ENCODE data around the gene FAM200A.
A peak's percentile ranks its signal among the peaks of the same experiment; 100 is the strongest.

The FAM200A gene

DNA sequence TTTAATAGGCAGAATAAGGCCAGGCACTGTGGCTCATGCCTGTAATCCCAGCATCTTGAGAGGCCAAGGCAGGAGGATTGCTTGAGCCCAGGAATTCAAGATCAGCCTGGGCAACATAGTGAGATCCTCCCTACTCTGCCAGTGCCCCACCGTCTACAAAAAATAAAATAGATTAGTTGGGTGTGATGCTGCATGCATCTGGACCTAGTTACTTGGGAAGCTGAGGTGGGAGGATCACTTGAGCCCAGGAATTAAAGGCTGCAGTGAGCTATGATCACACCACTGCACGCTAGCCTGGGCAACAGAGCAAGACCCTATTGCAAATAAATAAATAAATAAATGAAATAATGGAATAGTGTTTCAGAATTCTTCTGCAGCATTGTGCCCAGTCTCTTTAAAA lies 16.2 kb downstream of the FAM200A start:
- WGBS (ENCODE audit: extremely low coverage, insufficient coverage, insufficient read length) = no CpG with 5 or more reads among the region's 2 CpGs
- no peak for DNase-seq

GRCh38 chr7:99531354-99531765 lies 20.6 kb downstream of the FAM200A start:
- H3K14ac ChIP-seq (ENCODE audit: low read length) = no peak overlapping the region
- no peak overlapping the region for H3K18ac ChIP-seq (ENCODE audit: low read length)
- no peaks in the 10 kb centered on the region for H3K79me1 ChIP-seq (ENCODE audit: low read length)
- peaks cover 28 to 42% of the 10 kb centered on the region in 2 experiments for H3K36me3 ChIP-seq (ENCODE audit: control insufficient read depth in 1 of 2, insufficient read depth in 2 of 2, low read length in 2 of 2)
- H4K12ac ChIP-seq (ENCODE audit: low read depth, low read length) = no peak overlapping the region
- no peak overlapping the region for H3K4ac ChIP-seq (ENCODE audit: low read depth, low read length)
- H2BK120ac ChIP-seq (ENCODE audit: insufficient read depth, low read length, poor library complexity) = no peak overlapping the region
- H2AFZ ChIP-seq (ENCODE audit: insufficient read depth, low read length, poor library complexity) = no peak overlapping the region
- H3K4me3 ChIP-seq (ENCODE audit: low read depth, low read length) = no peak overlapping the region
- H3K4me1 ChIP-seq (ENCODE audit: control insufficient read depth in 1 of 2, insufficient read depth in 2 of 2, low read length in 2 of 2) = no peaks in the 10 kb centered on the region
- H3K27me3 ChIP-seq (ENCODE audit: insufficient read depth, low read length) = peaks cover 3% of the 10 kb centered on the region
- no peak for DNase-seq
- no peak overlapping the region for H2AK5ac ChIP-seq (ENCODE audit: low read length)
- H3K9me3 ChIP-seq (ENCODE audit: insufficient read depth, low read depth, low read length) = peaks cover 23% of the 10 kb centered on the region
- H3K79me2 ChIP-seq (ENCODE audit: control insufficient read depth, insufficient read depth, low read length, poor library complexity) = no peaks in the 10 kb centered on the region
- no CpG with 5 or more reads among the region's 12 CpGs for WGBS (ENCODE audit: extremely low coverage, insufficient coverage, insufficient read length)
- H2BK12ac ChIP-seq (ENCODE audit: low read length) = no peak overlapping the region
- H3K23ac ChIP-seq (ENCODE audit: low read length) = no peak overlapping the region
- H3K9ac ChIP-seq (ENCODE audit: low read length) = no peak overlapping the region
- H4K91ac ChIP-seq (ENCODE audit: low read depth, low read length) = no peak overlapping the region
- H2BK5ac ChIP-seq (ENCODE audit: low read depth, low read length, poor library complexity) = no peak overlapping the region
- no peak overlapping the region for H3K27ac ChIP-seq (ENCODE audit: low read depth, low read length)
- H4K8ac ChIP-seq (ENCODE audit: low read depth, low read length) = no peak overlapping the region
- H3K4me2 ChIP-seq (ENCODE audit: low read length) = no peak overlapping the region

More for the DNA sequence above, 16.2 kb downstream of the FAM200A start:
- Histone ChIP-seq H3K27ac (ENCODE audit: low read depth, low read length) (no peak overlapping the region), H3K79me2 (ENCODE audit: control insufficient read depth, insufficient read depth, low read length, poor library complexity) (no peaks in the 10 kb centered on the region), H3K4me2 (ENCODE audit: low read length) (no peak overlapping the region), H2AK5ac (ENCODE audit: low read length) (no peak overlapping the region), H2AFZ (ENCODE audit: insufficient read depth, low read length, poor library complexity) (no peak overlapping the region), H4K8ac (ENCODE audit: low read depth, low read length) (no peak overlapping the region), H3K4ac (ENCODE audit: low read depth, low read length) (no peak overlapping the region), H3K4me3 (ENCODE audit: low read depth, low read length) (no peak overlapping the region), H3K79me1 (ENCODE audit: low read length) (no peaks in the 10 kb centered on the region), H2BK120ac (ENCODE audit: insufficient read depth, low read length, poor library complexity) (no peak overlapping the region), H3K18ac (ENCODE audit: low read length) (no peak overlapping the region), H3K14ac (ENCODE audit: low read length) (no peak overlapping the region), H3K9me3 (ENCODE audit: insufficient read depth, low read depth, low read length) (peaks cover 23% of the 10 kb centered on the region), H3K27me3 (ENCODE audit: insufficient read depth, low read length) (peaks cover 3% of the 10 kb centered on the region), H2BK12ac (ENCODE audit: low read length) (no peak overlapping the region), H3K4me1 (ENCODE audit: control insufficient read depth in 1 of 2, insufficient read depth in 2 of 2, low read length in 2 of 2) (no peaks in the 10 kb centered on the region), H4K12ac (ENCODE audit: low read depth, low read length) (no peak overlapping the region), H3K36me3 (ENCODE audit: control insufficient read depth in 1 of 2, insufficient read depth in 2 of 2, low read length in 2 of 2) (peaks cover 13 to 21% of the 10 kb centered on the region in 2 experiments), H3K9ac (ENCODE audit: low read length) (no peak overlapping the region), H2BK5ac (ENCODE audit: low read depth, low read length, poor library complexity) (no peak overlapping the region), H4K91ac (ENCODE audit: low read depth, low read length) (no peak overlapping the region), H3K23ac (ENCODE audit: low read length) (no peak overlapping the region)

DNA sequence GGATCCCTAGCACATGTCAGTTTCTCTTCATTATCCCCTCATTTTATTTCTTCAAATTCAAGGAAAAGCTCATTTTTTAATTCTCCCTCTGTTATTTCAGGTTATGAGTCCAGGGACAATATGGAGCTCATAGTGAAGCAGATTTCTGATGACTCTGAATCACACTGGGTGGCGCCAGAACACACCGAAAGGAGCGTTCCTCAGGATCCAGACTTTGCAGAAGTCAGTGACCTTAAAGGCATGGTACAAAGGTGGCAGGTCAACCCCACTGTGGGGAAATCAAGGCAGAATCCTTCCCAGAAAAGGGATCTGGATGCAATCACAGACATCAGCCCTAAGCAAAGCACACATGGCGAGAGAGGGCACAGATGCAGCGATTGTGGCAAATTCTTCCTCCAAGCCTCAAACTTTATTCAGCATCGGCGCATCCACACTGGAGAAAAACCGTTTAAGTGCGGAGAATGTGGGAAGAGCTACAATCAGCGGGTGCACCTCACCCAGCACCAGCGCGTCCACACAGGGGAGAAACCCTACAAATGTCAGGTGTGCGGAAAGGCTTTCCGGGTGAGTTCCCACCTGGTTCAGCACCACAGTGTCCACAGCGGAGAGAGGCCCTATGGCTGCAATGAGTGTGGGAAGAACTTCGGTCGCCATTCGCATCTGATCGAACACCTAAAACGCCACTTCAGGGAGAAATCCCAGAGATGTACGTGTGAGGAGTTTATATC lies 26.0 kb downstream of the FAM200A start:
- no peak overlapping the region for H3K14ac ChIP-seq (ENCODE audit: low read length)
- no peak overlapping the region for H3K4ac ChIP-seq (ENCODE audit: low read depth, low read length)
- H3K27ac ChIP-seq (ENCODE audit: low read depth, low read length) = no peak overlapping the region

DNA sequence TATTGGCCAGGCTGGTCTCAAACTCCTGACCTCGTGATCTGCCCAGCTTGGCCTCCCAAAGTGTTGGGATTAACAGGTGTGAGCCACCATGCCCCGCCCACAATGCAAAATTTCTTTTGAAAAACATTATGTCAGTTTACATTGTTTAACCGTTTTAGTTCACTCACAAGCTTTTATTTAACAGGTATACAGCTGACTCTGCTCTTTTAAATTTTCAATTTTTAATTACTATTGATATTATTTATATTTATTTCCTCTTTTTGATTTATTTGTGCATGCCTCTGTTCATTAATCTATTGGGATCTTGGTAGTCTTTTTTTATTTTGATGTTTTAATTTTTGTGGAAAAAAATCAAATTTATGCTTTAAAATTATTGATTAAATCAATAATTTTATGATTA lies 30.5 kb downstream of the FAM200A start:
- Histone ChIP-seq H3K9me3 (ENCODE audit: insufficient read depth, low read depth, low read length) (no peaks in the 10 kb centered on the region), H4K8ac (ENCODE audit: low read depth, low read length) (no peak overlapping the region), H3K36me3 (ENCODE audit: control insufficient read depth in 1 of 2, insufficient read depth in 2 of 2, low read length in 2 of 2) (peaks cover 22 to 37% of the 10 kb centered on the region in 2 experiments), H2AFZ (ENCODE audit: insufficient read depth, low read length, poor library complexity) (no peak overlapping the region), H3K79me1 (ENCODE audit: low read length) (no peaks in the 10 kb centered on the region), H3K4me3 (ENCODE audit: low read depth, low read length) (no peak overlapping the region), H4K91ac (ENCODE audit: low read depth, low read length) (no peak overlapping the region), H3K4me2 (ENCODE audit: low read length) (no peak overlapping the region), H3K14ac (ENCODE audit: low read length) (no peak overlapping the region), H4K12ac (ENCODE audit: low read depth, low read length) (no peak overlapping the region), H3K27me3 (ENCODE audit: insufficient read depth, low read length) (no peaks in the 10 kb centered on the region), H3K23ac (ENCODE audit: low read length) (no peak overlapping the region), H2BK12ac (ENCODE audit: low read length) (no peak overlapping the region), H3K27ac (ENCODE audit: low read depth, low read length) (no peak overlapping the region), H3K9ac (ENCODE audit: low read length) (no peak overlapping the region), H2BK120ac (ENCODE audit: insufficient read depth, low read length, poor library complexity) (no peak overlapping the region), H2BK5ac (ENCODE audit: low read depth, low read length, poor library complexity) (no peak overlapping the region), H3K18ac (ENCODE audit: low read length) (no peak overlapping the region), H3K4me1 (ENCODE audit: control insufficient read depth in 1 of 2, insufficient read depth in 2 of 2, low read length in 2 of 2) (no peaks in the 10 kb centered on the region), H3K79me2 (ENCODE audit: control insufficient read depth, insufficient read depth, low read length, poor library complexity) (no peaks in the 10 kb centered on the region), H2AK5ac (ENCODE audit: low read length) (no peak overlapping the region), H3K4ac (ENCODE audit: low read depth, low read length) (no peak overlapping the region)
- no CpG with 5 or more reads among the region's 3 CpGs for WGBS (ENCODE audit: extremely low coverage, insufficient coverage, insufficient read length)
- DNase-seq = no peak

More for the DNA sequence above, 26.0 kb downstream of the FAM200A start:
- no peak overlapping the region for H4K12ac ChIP-seq (ENCODE audit: low read depth, low read length)
- no peak overlapping the region for H2AK5ac ChIP-seq (ENCODE audit: low read length)
- H3K79me2 ChIP-seq (ENCODE audit: control insufficient read depth, insufficient read depth, low read length, poor library complexity) = no peaks in the 10 kb centered on the region
- no peak overlapping the region for H4K91ac ChIP-seq (ENCODE audit: low read depth, low read length)
- DNase-seq = peak in 1 of 2 donors; percentile 36
- no peak overlapping the region for H3K4me2 ChIP-seq (ENCODE audit: low read length)
- H2BK120ac ChIP-seq (ENCODE audit: insufficient read depth, low read length, poor library complexity) = no peak overlapping the region
- no peaks in the 10 kb centered on the region for H3K4me1 ChIP-seq (ENCODE audit: control insufficient read depth in 1 of 2, insufficient read depth in 2 of 2, low read length in 2 of 2)
- H4K8ac ChIP-seq (ENCODE audit: low read depth, low read length) = no peak overlapping the region
- H3K9me3 ChIP-seq (ENCODE audit: insufficient read depth, low read depth, low read length) = peaks cover 4% of the 10 kb centered on the region
- no peak overlapping the region for H3K4me3 ChIP-seq (ENCODE audit: low read depth, low read length)
- H2AFZ ChIP-seq (ENCODE audit: insufficient read depth, low read length, poor library complexity) = no peak overlapping the region
- H3K18ac ChIP-seq (ENCODE audit: low read length) = no peak overlapping the region
- H3K9ac ChIP-seq (ENCODE audit: low read length) = no peak overlapping the region
- no peaks in the 10 kb centered on the region for H3K79me1 ChIP-seq (ENCODE audit: low read length)
- H3K36me3 ChIP-seq (ENCODE audit: control insufficient read depth in 1 of 2, insufficient read depth in 2 of 2, low read length in 2 of 2) = peaks cover 26 to 38% of the 10 kb centered on the region in 2 experiments
- no peaks in the 10 kb centered on the region for H3K27me3 ChIP-seq (ENCODE audit: insufficient read depth, low read length)
- WGBS (ENCODE audit: extremely low coverage, insufficient coverage, insufficient read length) = no CpG with 5 or more reads among the region's 21 CpGs
- H2BK5ac ChIP-seq (ENCODE audit: low read depth, low read length, poor library complexity) = no peak overlapping the region
- no peak overlapping the region for H3K23ac ChIP-seq (ENCODE audit: low read length)
- H2BK12ac ChIP-seq (ENCODE audit: low read length) = no peak overlapping the region

Measured in trophoblast cell (in vitro differentiated cells and primary cell).